ELR (cell line): Measurements from ENCODE around the gene DENND4B.
A peak's percentile ranks its signal among the peaks of the same experiment; 100 is the strongest.

Source experiments
- DNase-seq: peaks from one replicate; pipeline ENCODE4 v3.0.0-alpha.2; 2015; ENCODE audit warnings: low read depth

The DENND4B gene

DNA sequence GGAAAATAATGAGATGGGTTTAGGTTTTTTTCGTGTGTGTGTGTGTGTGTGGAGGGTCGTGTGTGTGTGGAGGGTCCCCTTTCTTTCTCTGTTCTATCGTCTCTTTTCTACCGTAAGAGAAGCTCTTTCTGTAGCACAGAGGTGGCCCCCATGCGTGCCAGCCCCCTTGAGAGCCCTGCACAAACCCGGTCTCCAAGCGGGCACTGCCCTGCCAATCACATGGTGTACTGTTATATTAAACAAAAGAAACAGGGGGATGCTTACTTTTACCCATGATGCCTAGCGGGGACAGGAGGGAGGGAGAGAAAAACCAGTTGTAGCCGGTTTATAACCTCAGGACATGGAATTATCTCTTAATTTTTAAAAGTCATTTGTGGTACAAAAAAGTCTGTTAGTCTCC is 64.8 kb downstream of the DENND4B start:
- peak; percentile 52 for DNase-seq

DNA sequence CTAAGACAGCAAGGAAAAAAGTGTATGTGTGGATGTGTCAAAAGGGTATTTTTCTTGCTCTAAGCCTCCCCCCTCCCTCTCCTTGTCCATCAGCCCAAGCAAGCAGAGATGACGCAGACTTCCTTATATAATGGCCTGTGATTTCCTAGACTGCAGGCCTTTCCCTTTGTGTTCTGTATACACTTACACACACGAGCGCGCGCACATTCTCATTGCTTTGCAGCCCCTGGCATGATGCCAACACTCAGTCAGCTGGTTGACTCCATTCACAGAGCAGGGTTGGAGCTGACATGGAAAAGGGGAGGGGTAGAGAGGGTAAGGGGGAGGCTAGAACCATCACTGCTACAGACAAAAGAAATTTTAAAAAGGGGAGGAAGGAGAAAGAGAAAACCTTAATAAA is 65.6 kb downstream of the DENND4B start:
- peak; percentile 91 for DNase-seq

DNA sequence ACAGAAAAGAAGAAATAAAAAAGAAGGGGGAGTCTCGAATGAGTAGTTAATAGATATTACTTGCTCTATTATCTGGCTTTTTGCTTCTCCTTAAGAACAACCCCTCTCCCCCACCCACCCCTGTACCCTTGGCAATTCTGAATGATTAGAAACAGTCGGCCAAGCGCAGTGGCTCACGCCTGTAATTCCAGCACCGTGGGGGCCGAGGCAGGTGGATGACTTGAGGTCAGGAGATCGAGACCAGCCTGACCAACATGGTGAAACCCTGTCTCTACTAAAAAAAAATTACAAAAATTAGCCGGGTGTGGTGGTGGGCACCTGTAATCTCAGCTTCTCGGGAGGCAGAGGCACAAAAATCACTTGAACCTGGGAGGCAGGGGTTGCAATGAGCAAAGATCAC is 66.5 kb downstream of the DENND4B start:
- no peak for DNase-seq
